Fibroblast of lung (primary cell): ENCODE measurements around the gene CSRP1. TPM values are rescaled to one million over a fixed set of nuclear protein-coding genes. Genes with fewer than 3 reads are reported as not detected.
A peak's percentile ranks its signal among the peaks of the same experiment; 100 is the strongest.

ENCODE experiments used
- DNase-seq, 2 donors: peaks; one replicate each; pipeline versions ENCODE4 v3.0.0 to v3.0.0-alpha.2; 2010; ENCODE audit warnings: low read depth in 2 of 2
- H2AFZ ChIP-seq: 2 replicates; pipeline ENCODE4 v1.5.1; 2012; ENCODE audit warnings: low read length, control low read depth, inconsistent platforms
- H3K27ac ChIP-seq: 2 replicates; pipeline ENCODE4 v1.5.1; 2011; ENCODE audit warnings: low read length, control low read depth; ENCODE audit not compliant: insufficient read depth
- H3K27me3 ChIP-seq: 2 replicates; pipeline ENCODE4 v1.5.1; 2011; ENCODE audit warnings: mild to moderate bottlenecking, low read length; ENCODE audit not compliant: control insufficient read depth, insufficient read depth
- H3K36me3 ChIP-seq: 2 replicates; pipeline ENCODE4 v1.5.1; 2011; ENCODE audit warnings: low read length; ENCODE audit not compliant: control insufficient read depth, insufficient read depth
- H3K4me1 ChIP-seq: 2 replicates; pipeline ENCODE4 v1.5.1; 2011; ENCODE audit warnings: low read length; ENCODE audit not compliant: control insufficient read depth, insufficient read depth; ENCODE audit errors: extremely low read depth
- H3K4me2 ChIP-seq: 2 replicates; pipeline ENCODE4 v1.5.1; 2011; ENCODE audit warnings: low read length, control low read depth; ENCODE audit not compliant: insufficient read depth; ENCODE audit errors: extremely low read depth
- H3K4me3 ChIP-seq, 4 experiments: fragments of 200-600 bp in 1 of 4; sonication (generic) in 1 of 4; replicated peaks in 1 of 4; 2 replicates each; pipeline ENCODE4 v1.5.1; 2011 to 2016; ENCODE audit warnings: low read length in 4 of 4, low read depth in 3 of 4, mild to moderate bottlenecking in 3 of 4, control low read depth in 2 of 4, inconsistent platforms in 1 of 4, mixed read lengths in 1 of 4; ENCODE audit not compliant: insufficient read depth in 1 of 4; ENCODE audit errors: control extremely low read depth in 1 of 4
- H3K79me2 ChIP-seq: 2 replicates; pipeline ENCODE4 v1.5.1; 2012; ENCODE audit warnings: mild to moderate bottlenecking, low read length, inconsistent platforms; ENCODE audit not compliant: control insufficient read depth, insufficient read depth
- H3K9ac ChIP-seq: 2 replicates; pipeline ENCODE4 v1.5.1; 2011; ENCODE audit warnings: mild to moderate bottlenecking, low read length, control low read depth; ENCODE audit not compliant: insufficient read depth
- H3K9me3 ChIP-seq: 2 replicates; pipeline ENCODE4 v1.5.1; 2012; ENCODE audit warnings: low read depth, low read length; ENCODE audit not compliant: control insufficient read depth, insufficient read depth
- H4K20me1 ChIP-seq: 2 replicates; pipeline ENCODE4 v1.5.1; 2011; ENCODE audit warnings: low read length; ENCODE audit not compliant: control insufficient read depth, insufficient read depth; ENCODE audit errors: extremely low read depth
- CTCF ChIP-seq, 2 donors: IDR thresholded peaks in 1 of 2; conservative IDR thresholded peaks in 1 of 2; 1 replicate in 1 of 2; 2 replicates in 1 of 2; pipeline ENCODE4 v1.5.1; 2011 to 2012; ENCODE audit warnings: low read length in 2 of 2, control low read depth in 1 of 2, inconsistent platforms in 1 of 2, low read depth in 1 of 2, mild to moderate bottlenecking in 1 of 2
- EZH2 ChIP-seq: IDR thresholded peaks from 2 replicates; pipeline ENCODE4 v1.5.1; 2012; ENCODE audit warnings: low read length, control low read depth, mild to moderate bottlenecking; ENCODE audit errors: missing control alignments
- polyA plus RNA-seq, 2 donors: library from polyadenylated mRNA; depleted of rRNA in 1 of 2; stranded (reverse) in 1 of 2; unstranded in 1 of 2; fragments of >200 nt; gene quantifications; 2 replicates each; pipeline ENCODE4 v1.2.1, GENCODE V29; 2011 to 2012; ENCODE audit warnings: missing spikeins in 1 of 2
- total RNA-seq: library from RNA; depleted of rRNA; stranded (reverse); fragments of >200 nt; gene quantifications from 2 replicates; pipeline ENCODE4 v1.2.1, GENCODE V29; 2014

CSRP1 gene
- total and polyA plus RNA-seq, 2 donors (not counting 1 experiment from before 2014, with no cell fraction given), result 195 to 1,081 TPM

- peaks cover 34% of the 10 kb centered on the region for H3K4me1 ChIP-seq
- peak in 1 of 2 donors; percentile 55 for DNase-seq
- no peak overlapping the region for H2AFZ ChIP-seq
- H4K20me1 ChIP-seq, result no peaks in the 10 kb centered on the region
- H3K27me3 ChIP-seq, result no peaks in the 10 kb centered on the region
- H3K9ac ChIP-seq, result peak overlapping the region; percentile 82
- H3K27ac ChIP-seq, result peak overlapping the region; percentile 71
- no peak for TF ChIP-seq EZH2
- no peak for TF ChIP-seq CTCF (conservative IDR thresholded peaks at IDR 0.05 in 1 of 2, IDR thresholded peaks at IDR 0.05 in 1 of 2; ENCODE audit: low read depth in 1 of 2, low read length in 2 of 2)
- peak overlapping the region; percentile 38 to 86 (median 67) for H3K4me3 ChIP-seq
- no peaks in the 10 kb centered on the region for H3K9me3 ChIP-seq
- peak overlapping the region; percentile 85 for H3K4me2 ChIP-seq
- H3K36me3 ChIP-seq, result no peaks in the 10 kb centered on the region
- H3K79me2 ChIP-seq, result peaks cover 33% of the 10 kb centered on the region
Measured at GRCh38 chr1:201537891-201538611, 31.1 kb upstream of the CSRP1 start.

GRCh38 chr1:201537467-201537866 lies 30.5 kb upstream of the CSRP1 start:
- H3K4me1 ChIP-seq, result peaks cover 34% of the 10 kb centered on the region
- peak overlapping the region; percentile 73 for H3K27ac ChIP-seq
- no peaks in the 10 kb centered on the region for H4K20me1 ChIP-seq
- H3K9ac ChIP-seq, result no peak overlapping the region
- no peak for DNase-seq
- no peaks in the 10 kb centered on the region for H3K36me3 ChIP-seq
- H3K4me3 ChIP-seq, result no peak overlapping the region
- TF ChIP-seq CTCF (conservative IDR thresholded peaks at IDR 0.05 in 1 of 2, IDR thresholded peaks at IDR 0.05 in 1 of 2; ENCODE audit: low read depth in 1 of 2, low read length in 2 of 2), result no peak
- TF ChIP-seq EZH2, result no peak
- no peak overlapping the region for H2AFZ ChIP-seq
- no peaks in the 10 kb centered on the region for H3K27me3 ChIP-seq
- no peaks in the 10 kb centered on the region for H3K9me3 ChIP-seq
- no peak overlapping the region for H3K4me2 ChIP-seq
- peaks cover 27% of the 10 kb centered on the region for H3K79me2 ChIP-seq

GRCh38 chr1:201537028-201537427 lies 30.1 kb upstream of the CSRP1 start:
- Histone ChIP-seq H3K4me1 (peaks cover 34% of the 10 kb centered on the region), H3K9ac (no peak overlapping the region)
- DNase-seq, result no peak

More at GRCh38 chr1:201537028-201537427, 30.1 kb upstream of the CSRP1 start:
- no peaks in the 10 kb centered on the region for H3K36me3 ChIP-seq
- H3K27ac ChIP-seq, result peak overlapping the region; percentile 73
- H3K4me2 ChIP-seq, result peak overlapping the region; percentile 77
- peaks cover 25% of the 10 kb centered on the region for H3K79me2 ChIP-seq
- no peaks in the 10 kb centered on the region for H3K27me3 ChIP-seq
- no peaks in the 10 kb centered on the region for H4K20me1 ChIP-seq
- no peak overlapping the region for H2AFZ ChIP-seq
- TF ChIP-seq EZH2, result no peak
- no peak for TF ChIP-seq CTCF (conservative IDR thresholded peaks at IDR 0.05 in 1 of 2, IDR thresholded peaks at IDR 0.05 in 1 of 2; ENCODE audit: low read depth in 1 of 2, low read length in 2 of 2)
- H3K9me3 ChIP-seq, result no peaks in the 10 kb centered on the region
- peak overlapping the region in 2 of 4 experiments; percentile 33 to 43 for H3K4me3 ChIP-seq
